ENCODE measurements around the gene HSPA14. TPM values are rescaled to one million over a fixed set of nuclear protein-coding genes. Genes with fewer than 3 reads are reported as not detected.

HSPA14 gene
- 26.3 TPM for total RNA-seq

- DNase-seq (ENCODE audit: low spot score in 2 of 2), result peak; percentile 92 to 99
- Histone ChIP-seq H3K4me1 (peaks cover 0 to 7% of the 10 kb centered on the region in 2 donors), H3K27me3 (no peaks in the 10 kb centered on the region), H3K4me3 (peak within 1 kb of the TSS; percentile 85 to 86), H3K9me3 (no peaks in the 10 kb centered on the region), H3K36me3 (peaks cover 13 to 25% of the 10 kb centered on the region in 2 donors), H3K27ac (peak within 1 kb of the TSS; percentile 94 to 97)
- TF ChIP-seq CTCF (IDR thresholded peaks at IDR 0.05), result no peak
- intact Hi-C loops (cut with DNase I), result loop anchor here (1.0 to 5.0 kb wide), 9 partner anchors 40 to 330 kb away; partner anchors contain the start of genes DCLRE1C, NMT2, RPP38 and SUV39H2
Observed at GRCh38 chr10:14837757-14838581, at the start of gene HSPA14, which contains the start of the genes CDNF and MSANTD7. Gene HSPA14 (plus strand): TSS chr10:14838306. CDS start chr10:14838403, 97 bp downstream. Gene CDNF (minus strand): TSS chr10:14838037. CDS start chr10:14837946, 91 bp downstream. Gene MSANTD7 (plus strand): TSS chr10:14838306. CDS start chr10:14842285, 3,979 bp downstream.

GRCh38 chr10:14798636-14799035, 39.5 kb upstream of the HSPA14 start:
- intact Hi-C loops (cut with DNase I), result no loop called here
- H3K4me3 ChIP-seq, result no peak overlapping the region
- H3K27me3 ChIP-seq, result no peaks in the 10 kb centered on the region
- no peaks in the 10 kb centered on the region for H3K36me3 ChIP-seq
- TF ChIP-seq CTCF (IDR thresholded peaks at IDR 0.05), result no peak
- H3K9me3 ChIP-seq, result no peaks in the 10 kb centered on the region
- no peaks in the 10 kb centered on the region for H3K4me1 ChIP-seq
- DNase-seq (ENCODE audit: low spot score in 2 of 2), result no peak
- no peak overlapping the region for H3K27ac ChIP-seq

- intact Hi-C loops (cut with DNase I), result no loop called here
Observed at GRCh38 chr10:14800397-14800796, 37.7 kb upstream of the HSPA14 start.

GRCh38 chr10:14801723-14802122, 36.4 kb upstream of the HSPA14 start:
- no peak for TF ChIP-seq CTCF (IDR thresholded peaks at IDR 0.05)
- Histone ChIP-seq H3K4me1 (no peaks in the 10 kb centered on the region), H3K4me3 (no peak overlapping the region), H3K27ac (no peak overlapping the region), H3K9me3 (no peaks in the 10 kb centered on the region), H3K36me3 (no peaks in the 10 kb centered on the region), H3K27me3 (no peaks in the 10 kb centered on the region)
- intact Hi-C loops (cut with DNase I), result no loop called here
- no peak for DNase-seq (ENCODE audit: low spot score in 2 of 2)

More at GRCh38 chr10:14800397-14800796, 37.7 kb upstream of the HSPA14 start:
- H3K4me1 ChIP-seq, result no peaks in the 10 kb centered on the region
- H3K27me3 ChIP-seq, result no peaks in the 10 kb centered on the region
- H3K27ac ChIP-seq, result no peak overlapping the region
- no peaks in the 10 kb centered on the region for H3K9me3 ChIP-seq
- no peaks in the 10 kb centered on the region for H3K36me3 ChIP-seq
- no peak for TF ChIP-seq CTCF (IDR thresholded peaks at IDR 0.05)
- DNase-seq (ENCODE audit: low spot score in 2 of 2), result no peak
- H3K4me3 ChIP-seq, result no peak overlapping the region

- Histone ChIP-seq H3K27me3 (no peaks in the 10 kb centered on the region), H3K4me1 (no peaks in the 10 kb centered on the region), H3K4me3 (no peak overlapping the region), H3K36me3 (no peaks in the 10 kb centered on the region), H3K27ac (no peak overlapping the region), H3K9me3 (no peaks in the 10 kb centered on the region)
- DNase-seq (ENCODE audit: low spot score in 2 of 2), result no peak
- TF ChIP-seq CTCF (IDR thresholded peaks at IDR 0.05), result no peak
- intact Hi-C loops (cut with DNase I), result no loop called here
Observed at GRCh38 chr10:14803827-14804226, 34.3 kb upstream of the HSPA14 start.

All from ascending aorta (tissue), 2 donors.